ENCODE data around the gene PNPLA1.

Gene PNPLA1

GRCh38 chr6:36290668-36291620, 21.1 kb downstream of the PNPLA1 start:
- H3K4me2 ChIP-seq (ENCODE audit: low read depth, low read length) = no peak overlapping the region
- H4K20me1 ChIP-seq (ENCODE audit: insufficient read depth, low read length) = no peaks in the 10 kb centered on the region
- no peaks in the 10 kb centered on the region for H3K79me2 ChIP-seq (ENCODE audit: low read length)
- H3K9me2 ChIP-seq (replicated peaks; ENCODE audit: insufficient read depth, low read length) = no peaks in the 10 kb centered on the region
- no peak overlapping the region for H2AFZ ChIP-seq (ENCODE audit: low read length)
- DNase-seq = no peak
- no peaks in the 10 kb centered on the region for H3F3A ChIP-seq (ENCODE audit: insufficient read depth, low read length)
- H3K36me3 ChIP-seq (replicated peaks; ENCODE audit: insufficient read depth, low read length) = no peaks in the 10 kb centered on the region
- H3K9ac ChIP-seq (ENCODE audit: low read length) = no peak overlapping the region
- no peaks in the 10 kb centered on the region; the same call in 1 of the 2 replicates for H3K27me3 ChIP-seq (replicated peaks; ENCODE audit: insufficient read depth, low read length)
- no peak for TF ChIP-seq EZH2 (optimal IDR thresholded peaks at IDR 0.05; ENCODE audit: low read depth, low read length)
- TF ChIP-seq CTCF (IDR thresholded peaks at IDR 0.05; ENCODE audit: low read length) = no peak
- no peak for TF ChIP-seq EZH2phosphoT487 (IDR thresholded peaks at IDR 0.05; ENCODE audit: low read length)
- H3K4me1 ChIP-seq (ENCODE audit: low read length) = no peaks in the 10 kb centered on the region
- no peak overlapping the region for H3K4me3 ChIP-seq (ENCODE audit: low read length)
- no peaks in the 10 kb centered on the region for H3K9me3 ChIP-seq (replicated peaks; ENCODE audit: insufficient read depth, low read length)
- H3K27ac ChIP-seq (ENCODE audit: low read length) = no peak overlapping the region

- no peak overlapping the region for H3K27ac ChIP-seq (ENCODE audit: low read length)
- H3K27me3 ChIP-seq (replicated peaks; ENCODE audit: insufficient read depth, low read length) = no peaks in the 10 kb centered on the region; the same call in 1 of the 2 replicates
- no peak overlapping the region for H3K9ac ChIP-seq (ENCODE audit: low read length)
- H3K4me2 ChIP-seq (ENCODE audit: low read depth, low read length) = no peak overlapping the region
- no peaks in the 10 kb centered on the region for H3K9me2 ChIP-seq (replicated peaks; ENCODE audit: insufficient read depth, low read length)
- no peaks in the 10 kb centered on the region for H3K9me3 ChIP-seq (replicated peaks; ENCODE audit: insufficient read depth, low read length)
- no peaks in the 10 kb centered on the region for H3K36me3 ChIP-seq (replicated peaks; ENCODE audit: insufficient read depth, low read length)
- no peak overlapping the region for H3K4me3 ChIP-seq (ENCODE audit: low read length)
- no peaks in the 10 kb centered on the region for H3K79me2 ChIP-seq (ENCODE audit: low read length)
- H3K4me1 ChIP-seq (ENCODE audit: low read length) = no peaks in the 10 kb centered on the region
- DNase-seq = no peak
- no peak overlapping the region for H2AFZ ChIP-seq (ENCODE audit: low read length)
- H4K20me1 ChIP-seq (ENCODE audit: insufficient read depth, low read length) = no peaks in the 10 kb centered on the region
- H3F3A ChIP-seq (ENCODE audit: insufficient read depth, low read length) = no peaks in the 10 kb centered on the region
- TF ChIP-seq CTCF (IDR thresholded peaks at IDR 0.05; ENCODE audit: low read length) = no peak
- TF ChIP-seq EZH2phosphoT487 (IDR thresholded peaks at IDR 0.05; ENCODE audit: low read length) = no peak
- TF ChIP-seq EZH2 (optimal IDR thresholded peaks at IDR 0.05; ENCODE audit: low read depth, low read length) = no peak
These were observed 22.3 kb downstream of the PNPLA1 start for GRCh38 chr6:36292170-36292569.

GRCh38 chr6:36296240-36296639, 26.4 kb downstream of the PNPLA1 start:
- Histone ChIP-seq H3F3A (ENCODE audit: insufficient read depth, low read length) (no peaks in the 10 kb centered on the region), H2AFZ (ENCODE audit: low read length) (no peak overlapping the region), H3K27ac (ENCODE audit: low read length) (no peak overlapping the region), H3K9me2 (replicated peaks; ENCODE audit: insufficient read depth, low read length) (no peaks in the 10 kb centered on the region), H3K27me3 (replicated peaks; ENCODE audit: insufficient read depth, low read length) (no peaks in the 10 kb centered on the region; the same call in 1 of the 2 replicates), H3K4me2 (ENCODE audit: low read depth, low read length) (no peak overlapping the region), H3K36me3 (replicated peaks; ENCODE audit: insufficient read depth, low read length) (no peaks in the 10 kb centered on the region), H3K4me3 (ENCODE audit: low read length) (no peak overlapping the region), H3K79me2 (ENCODE audit: low read length) (no peaks in the 10 kb centered on the region), H3K9ac (ENCODE audit: low read length) (no peak overlapping the region), H4K20me1 (ENCODE audit: insufficient read depth, low read length) (no peaks in the 10 kb centered on the region), H3K4me1 (ENCODE audit: low read length) (no peaks in the 10 kb centered on the region), H3K9me3 (replicated peaks; ENCODE audit: insufficient read depth, low read length) (no peaks in the 10 kb centered on the region)
- DNase-seq = no peak
- TF ChIP-seq CTCF (IDR thresholded peaks at IDR 0.05; ENCODE audit: low read length) (no peak), EZH2phosphoT487 (IDR thresholded peaks at IDR 0.05; ENCODE audit: low read length) (no peak), EZH2 (optimal IDR thresholded peaks at IDR 0.05; ENCODE audit: low read depth, low read length) (no peak)
